Measurements from ENCODE around the gene ZNF830.

Gene ZNF830

DNA sequence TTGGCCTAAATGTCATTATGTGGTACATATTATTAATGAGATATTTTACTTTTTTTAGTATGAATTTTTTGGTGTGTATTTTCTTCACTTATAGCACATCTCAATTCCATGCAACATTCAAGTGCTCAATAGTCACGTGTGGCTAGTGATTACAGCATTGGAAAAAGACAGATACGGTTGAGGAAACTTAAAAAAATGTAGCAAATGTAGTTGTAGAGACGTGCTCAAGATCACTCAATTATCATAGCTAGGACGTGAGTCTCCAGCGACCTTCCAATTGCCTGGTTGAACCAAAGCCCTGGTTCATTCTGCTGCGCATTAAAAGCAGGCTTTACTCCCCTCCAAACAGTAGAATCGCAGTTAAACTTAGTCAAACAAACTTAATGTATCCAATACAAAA lies 17.8 kb downstream of the ZNF830 start:
- Histone ChIP-seq H3K36me3 (ENCODE audit: control insufficient read depth, low read depth, low read length) (peaks cover 13% of the 10 kb centered on the region), H3K27me3 (ENCODE audit: control insufficient read depth, insufficient read depth, low read length) (no peaks in the 10 kb centered on the region), H3K4me1 (ENCODE audit: control insufficient read depth, low read depth, low read length) (peaks cover 14% of the 10 kb centered on the region), H3K9ac (ENCODE audit: low read length) (no peak overlapping the region), H3K27ac (ENCODE audit: low read length) (no peak overlapping the region), H3K4me3 (ENCODE audit: low read length) (peak overlapping the region; percentile 96), H3K9me3 (ENCODE audit: control insufficient read depth, low read depth, low read length) (no peaks in the 10 kb centered on the region)

DNA sequence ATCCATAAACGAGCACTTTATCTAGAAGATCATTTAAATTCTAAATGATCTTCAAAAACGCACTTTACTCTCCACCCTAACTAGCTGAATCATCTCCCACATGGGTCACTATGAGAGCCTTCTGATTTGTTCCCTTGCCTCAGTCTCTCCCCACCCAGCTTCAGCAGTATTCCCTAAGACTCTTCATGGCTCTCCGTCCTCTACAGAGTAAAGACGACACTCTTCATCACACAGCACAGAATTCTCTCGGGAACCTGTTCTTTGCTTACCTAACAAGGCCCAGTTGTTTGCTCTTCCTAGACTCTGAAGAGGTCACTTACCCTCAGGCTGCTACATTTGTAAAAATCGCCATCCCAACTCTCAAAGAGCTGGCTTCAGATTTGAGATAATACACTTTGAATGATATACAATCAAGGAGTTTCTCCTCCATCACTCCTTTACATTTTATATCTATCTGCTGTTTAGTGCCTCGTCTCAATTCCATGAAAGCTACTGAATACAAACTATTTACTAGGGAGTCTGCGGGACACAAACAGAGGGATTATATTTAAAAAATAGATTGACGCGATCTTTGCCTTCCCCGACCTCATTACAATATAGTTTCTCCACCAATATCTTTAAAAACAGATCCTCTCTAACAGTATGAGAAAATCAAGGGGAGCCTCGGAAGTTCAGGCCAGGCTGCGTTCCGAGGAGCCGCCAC lies 18.5 kb downstream of the ZNF830 start:
- Histone ChIP-seq H3K36me3 (ENCODE audit: control insufficient read depth, low read depth, low read length) (peaks cover 17% of the 10 kb centered on the region), H3K9ac (ENCODE audit: low read length) (peak overlapping the region; percentile 98), H3K27ac (ENCODE audit: low read length) (peak overlapping the region; percentile 28), H3K4me1 (ENCODE audit: control insufficient read depth, low read depth, low read length) (peaks cover 14% of the 10 kb centered on the region), H3K27me3 (ENCODE audit: control insufficient read depth, insufficient read depth, low read length) (no peaks in the 10 kb centered on the region), H3K9me3 (ENCODE audit: control insufficient read depth, low read depth, low read length) (no peaks in the 10 kb centered on the region), H3K4me3 (ENCODE audit: low read length) (peak overlapping the region; percentile 96)

DNA sequence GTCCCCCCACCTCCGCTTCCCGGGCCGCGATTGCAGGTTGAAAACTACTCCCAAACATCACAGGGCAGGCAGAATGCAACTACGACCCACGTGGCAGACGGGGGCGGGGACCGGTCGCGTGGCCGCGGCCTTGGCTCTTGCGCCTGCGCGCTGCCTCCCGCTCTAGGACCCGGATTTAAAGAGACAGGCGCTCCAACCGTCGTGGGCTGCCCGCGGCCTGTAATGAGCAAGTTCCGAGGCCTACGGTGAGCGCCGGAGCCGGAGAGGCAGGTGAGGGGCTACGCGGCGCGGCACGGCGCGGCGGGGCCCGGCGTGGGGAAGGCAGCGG lies 19.0 kb downstream of the ZNF830 start, which contains the start of gene LIG3:
LIG3 (plus strand) TSS at position 160 of the 328 bp plus-strand sequence. CDS start 2,494 bp downstream, outside the sequence.
- no peaks in the 10 kb centered on the region for H3K9me3 ChIP-seq (ENCODE audit: control insufficient read depth, low read depth, low read length)
- peak within 1 kb of the TSS; percentile 88 for H3K27ac ChIP-seq (ENCODE audit: low read length)
- H3K9ac ChIP-seq (ENCODE audit: low read length) = peak within 1 kb of the TSS; percentile 98
- peaks cover 18% of the 10 kb centered on the region for H3K36me3 ChIP-seq (ENCODE audit: control insufficient read depth, low read depth, low read length)
- H3K4me1 ChIP-seq (ENCODE audit: control insufficient read depth, low read depth, low read length) = peaks cover 14% of the 10 kb centered on the region
- H3K27me3 ChIP-seq (ENCODE audit: control insufficient read depth, insufficient read depth, low read length) = no peaks in the 10 kb centered on the region
- peak within 1 kb of the TSS; percentile 96 for H3K4me3 ChIP-seq (ENCODE audit: low read length)

DNA sequence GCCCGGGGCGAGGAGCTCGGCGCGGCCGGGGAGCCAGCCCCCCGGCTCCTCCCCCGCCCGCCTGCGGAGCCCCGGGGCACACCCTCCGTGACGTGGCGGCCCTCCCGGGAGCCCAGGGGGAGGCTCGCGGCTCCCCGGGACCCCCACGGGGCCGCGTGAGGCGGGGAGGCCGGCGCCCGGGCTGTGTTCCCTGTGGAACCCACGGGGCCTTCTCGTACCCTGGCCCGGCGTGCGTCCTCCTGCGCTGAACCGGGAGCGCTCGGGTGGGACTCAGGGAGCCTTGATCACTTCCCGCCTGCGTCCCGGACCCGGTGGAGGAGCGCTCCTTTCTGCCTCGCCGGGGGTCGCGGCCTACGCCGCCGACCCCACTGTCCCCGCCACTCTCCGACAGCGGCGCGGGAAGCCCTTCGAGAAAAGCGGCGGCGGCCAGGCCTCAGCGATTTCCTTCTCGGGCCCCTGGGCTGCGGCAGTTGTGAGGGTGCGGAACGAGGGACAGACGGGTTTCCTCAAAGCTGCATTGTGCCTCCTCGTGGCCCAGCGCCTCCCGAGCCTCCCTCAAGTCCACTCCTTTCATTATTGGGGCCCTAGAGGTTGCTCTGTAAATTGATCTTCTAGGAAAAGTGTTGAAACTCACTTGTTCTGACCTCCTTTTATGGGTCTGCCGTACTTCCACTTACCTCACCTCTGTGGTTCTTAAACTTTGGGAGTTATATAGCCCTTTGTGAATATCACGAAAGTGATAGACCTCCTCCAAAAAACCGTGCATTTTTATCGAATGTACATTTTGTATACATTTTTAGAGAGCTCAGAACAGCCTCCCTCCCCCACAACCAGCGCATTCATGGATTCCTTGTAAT lies 19.6 kb downstream of the ZNF830 start:
- Histone ChIP-seq H3K27ac (ENCODE audit: low read length) (peak overlapping the region; percentile 88), H3K36me3 (ENCODE audit: control insufficient read depth, low read depth, low read length) (peaks cover 24% of the 10 kb centered on the region), H3K4me1 (ENCODE audit: control insufficient read depth, low read depth, low read length) (peaks cover 14% of the 10 kb centered on the region), H3K9ac (ENCODE audit: low read length) (peak overlapping the region; percentile 98), H3K9me3 (ENCODE audit: control insufficient read depth, low read depth, low read length) (no peaks in the 10 kb centered on the region), H3K27me3 (ENCODE audit: control insufficient read depth, insufficient read depth, low read length) (no peaks in the 10 kb centered on the region), H3K4me3 (ENCODE audit: low read length) (peak overlapping the region; percentile 96)

DNA sequence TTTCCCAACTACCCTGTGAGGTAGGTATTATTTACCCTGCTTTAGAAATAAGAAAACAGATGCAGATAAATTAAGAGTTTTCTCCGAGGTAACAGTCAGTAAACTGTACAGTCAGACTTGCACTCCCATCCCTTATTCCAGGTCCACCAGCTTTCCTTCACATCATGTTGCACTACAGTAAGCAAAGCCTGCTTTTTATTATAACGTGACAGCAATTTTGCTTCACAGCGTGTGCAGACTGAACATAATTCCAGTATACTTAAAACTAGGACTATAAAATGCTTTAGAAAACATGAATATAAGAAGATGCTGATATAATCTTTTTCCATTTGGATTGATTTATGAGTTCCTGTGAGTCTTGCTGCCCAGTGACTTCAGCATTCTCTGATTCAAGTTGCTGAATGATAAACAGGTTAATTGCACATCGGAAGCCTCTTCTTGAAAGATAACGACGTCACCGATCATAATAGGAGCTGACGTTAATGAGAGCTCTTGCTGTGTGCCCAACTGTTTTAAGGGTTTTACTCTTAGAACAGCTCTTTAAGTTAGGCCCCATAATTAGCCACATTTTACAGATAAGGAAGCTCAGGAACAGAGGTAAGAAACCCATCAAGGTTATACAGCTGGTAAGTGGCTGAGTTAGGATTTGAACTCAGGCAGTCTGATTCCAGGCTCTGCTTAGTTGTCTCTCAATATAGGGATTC lies 20.4 kb downstream of the ZNF830 start:
- Histone ChIP-seq H3K9me3 (ENCODE audit: control insufficient read depth, low read depth, low read length) (no peaks in the 10 kb centered on the region), H3K27ac (ENCODE audit: low read length) (peak overlapping the region; percentile 88), H3K27me3 (ENCODE audit: control insufficient read depth, insufficient read depth, low read length) (no peaks in the 10 kb centered on the region), H3K9ac (ENCODE audit: low read length) (peak overlapping the region; percentile 98), H3K36me3 (ENCODE audit: control insufficient read depth, low read depth, low read length) (peaks cover 32% of the 10 kb centered on the region), H3K4me3 (ENCODE audit: low read length) (peak overlapping the region; percentile 96), H3K4me1 (ENCODE audit: control insufficient read depth, low read depth, low read length) (peaks cover 14% of the 10 kb centered on the region)

DNA sequence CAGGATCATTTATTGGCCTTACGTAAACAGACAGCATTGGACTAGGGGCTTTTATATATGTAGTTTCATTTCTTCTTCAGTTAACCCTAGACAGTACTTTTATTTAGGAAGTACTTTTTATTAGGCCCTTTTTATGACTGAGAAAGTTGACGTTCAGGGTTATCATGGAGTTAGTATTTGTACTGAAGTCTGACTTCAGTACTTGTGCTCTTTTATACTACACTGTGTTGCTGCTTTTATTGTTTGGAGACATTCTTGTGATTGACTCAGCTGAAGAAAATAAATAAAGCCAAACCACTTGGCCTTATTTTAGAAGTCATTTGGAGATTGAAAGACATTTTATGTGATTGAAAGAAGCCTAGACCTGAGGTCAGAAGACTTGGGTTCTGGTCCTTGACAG lies 25.9 kb downstream of the ZNF830 start:
- H3K36me3 ChIP-seq (ENCODE audit: control insufficient read depth, low read depth, low read length) = peaks cover 77% of the 10 kb centered on the region
- no peaks in the 10 kb centered on the region for H3K4me1 ChIP-seq (ENCODE audit: control insufficient read depth, low read depth, low read length)
- no peaks in the 10 kb centered on the region for H3K27me3 ChIP-seq (ENCODE audit: control insufficient read depth, insufficient read depth, low read length)
- no peak overlapping the region for H3K4me3 ChIP-seq (ENCODE audit: low read length)
- no peak overlapping the region for H3K9ac ChIP-seq (ENCODE audit: low read length)
- no peak overlapping the region for H3K27ac ChIP-seq (ENCODE audit: low read length)
- no peaks in the 10 kb centered on the region for H3K9me3 ChIP-seq (ENCODE audit: control insufficient read depth, low read depth, low read length)

DNA sequence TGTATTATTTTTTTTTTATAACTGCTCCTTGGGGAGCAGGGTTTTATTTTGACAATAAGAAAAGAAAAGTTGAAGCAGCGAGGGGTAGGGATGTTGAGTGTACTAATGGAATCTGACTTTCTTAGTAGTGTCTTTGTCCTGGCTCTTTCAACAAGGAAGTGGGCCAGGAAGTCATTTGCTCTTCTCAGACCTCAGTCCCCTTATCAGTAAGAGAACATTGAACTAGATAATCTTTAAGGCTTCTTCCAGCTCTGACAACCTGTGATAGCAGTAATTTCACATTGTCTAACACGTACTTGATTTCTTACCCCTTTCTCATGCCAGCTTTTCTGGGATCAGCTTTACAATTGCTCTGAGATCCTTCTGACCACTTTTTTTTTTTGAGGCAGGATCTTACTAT lies 27.3 kb downstream of the ZNF830 start:
- H3K36me3 ChIP-seq (ENCODE audit: control insufficient read depth, low read depth, low read length) = peaks cover 84% of the 10 kb centered on the region
- no peaks in the 10 kb centered on the region for H3K4me1 ChIP-seq (ENCODE audit: control insufficient read depth, low read depth, low read length)
- H3K27me3 ChIP-seq (ENCODE audit: control insufficient read depth, insufficient read depth, low read length) = no peaks in the 10 kb centered on the region
- H3K4me3 ChIP-seq (ENCODE audit: low read length) = no peak overlapping the region
- H3K27ac ChIP-seq (ENCODE audit: low read length) = no peak overlapping the region
- no peaks in the 10 kb centered on the region for H3K9me3 ChIP-seq (ENCODE audit: control insufficient read depth, low read depth, low read length)
- no peak overlapping the region for H3K9ac ChIP-seq (ENCODE audit: low read length)

DNA sequence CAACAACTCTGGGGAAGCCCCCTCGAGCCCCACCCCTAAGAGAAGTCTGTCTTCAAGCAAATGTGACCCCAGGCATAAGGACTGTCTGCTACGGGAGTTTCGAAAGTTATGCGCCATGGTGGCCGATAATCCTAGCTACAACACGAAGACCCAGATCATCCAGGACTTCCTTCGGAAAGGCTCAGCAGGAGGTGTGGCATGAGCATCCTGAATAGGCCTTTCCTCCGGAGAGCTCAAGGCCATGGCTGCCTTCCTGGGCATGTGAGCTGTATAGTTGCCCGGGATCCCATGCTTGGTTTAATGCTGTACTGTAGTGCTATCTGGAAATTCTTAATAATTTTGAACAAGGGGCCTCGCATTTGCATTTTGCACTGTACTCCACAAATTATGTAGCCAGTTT lies 28.1 kb downstream of the ZNF830 start:
- no peaks in the 10 kb centered on the region for H3K4me1 ChIP-seq (ENCODE audit: control insufficient read depth, low read depth, low read length)
- no peaks in the 10 kb centered on the region for H3K27me3 ChIP-seq (ENCODE audit: control insufficient read depth, insufficient read depth, low read length)
- H3K9me3 ChIP-seq (ENCODE audit: control insufficient read depth, low read depth, low read length) = no peaks in the 10 kb centered on the region
- no peak overlapping the region for H3K4me3 ChIP-seq (ENCODE audit: low read length)
- peaks cover 84% of the 10 kb centered on the region for H3K36me3 ChIP-seq (ENCODE audit: control insufficient read depth, low read depth, low read length)
- no peak overlapping the region for H3K9ac ChIP-seq (ENCODE audit: low read length)
- H3K27ac ChIP-seq (ENCODE audit: low read length) = no peak overlapping the region

DNA sequence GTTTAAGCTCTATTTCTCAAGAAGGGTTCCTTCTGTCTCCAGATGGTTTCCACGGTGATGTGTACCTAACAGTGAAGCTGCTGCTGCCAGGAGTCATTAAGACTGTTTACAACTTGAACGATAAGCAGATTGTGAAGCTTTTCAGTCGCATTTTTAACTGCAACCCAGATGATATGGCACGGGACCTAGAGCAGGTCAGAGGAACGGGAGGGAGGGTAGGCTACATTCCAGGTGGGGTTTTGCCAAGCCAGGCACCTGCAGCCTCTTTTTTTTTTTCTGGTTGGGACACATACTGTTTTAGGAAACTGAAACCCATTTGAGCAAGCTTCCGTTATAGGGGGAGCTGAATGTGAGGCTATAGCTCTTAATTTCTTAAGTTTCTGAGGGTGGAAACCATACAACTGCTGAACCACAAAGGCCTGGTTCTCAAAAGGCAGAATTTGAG lies 29.6 kb downstream of the ZNF830 start:
- no peak overlapping the region for H3K4me3 ChIP-seq (ENCODE audit: low read length)
- H3K9me3 ChIP-seq (ENCODE audit: control insufficient read depth, low read depth, low read length) = no peaks in the 10 kb centered on the region
- no peaks in the 10 kb centered on the region for H3K4me1 ChIP-seq (ENCODE audit: control insufficient read depth, low read depth, low read length)
- no peak overlapping the region for H3K9ac ChIP-seq (ENCODE audit: low read length)
- no peaks in the 10 kb centered on the region for H3K27me3 ChIP-seq (ENCODE audit: control insufficient read depth, insufficient read depth, low read length)
- H3K36me3 ChIP-seq (ENCODE audit: control insufficient read depth, low read depth, low read length) = peaks cover 90% of the 10 kb centered on the region
- no peak overlapping the region for H3K27ac ChIP-seq (ENCODE audit: low read length)

DNA sequence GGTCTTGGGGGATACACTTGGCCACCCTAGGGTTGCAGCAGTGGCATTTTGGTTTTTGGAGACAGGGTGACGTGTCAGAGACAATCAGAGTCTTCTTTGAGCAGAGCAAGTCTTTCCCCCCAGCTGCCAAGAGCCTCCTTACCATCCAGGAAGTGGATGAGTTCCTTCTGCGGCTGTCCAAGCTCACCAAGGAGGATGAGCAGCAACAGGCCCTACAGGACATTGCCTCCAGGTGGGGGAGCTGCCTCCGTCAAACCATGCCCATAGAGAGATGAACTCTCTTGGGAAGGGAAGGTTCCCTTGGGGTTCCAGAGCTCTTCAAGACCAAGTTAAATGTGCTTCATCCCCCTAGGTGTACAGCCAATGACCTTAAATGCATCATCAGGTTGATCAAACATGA lies 30.3 kb downstream of the ZNF830 start:
- Histone ChIP-seq H3K27ac (ENCODE audit: low read length) (no peak overlapping the region), H3K27me3 (ENCODE audit: control insufficient read depth, insufficient read depth, low read length) (no peaks in the 10 kb centered on the region), H3K36me3 (ENCODE audit: control insufficient read depth, low read depth, low read length) (peaks cover 90% of the 10 kb centered on the region), H3K4me1 (ENCODE audit: control insufficient read depth, low read depth, low read length) (no peaks in the 10 kb centered on the region), H3K9ac (ENCODE audit: low read length) (no peak overlapping the region), H3K9me3 (ENCODE audit: control insufficient read depth, low read depth, low read length) (no peaks in the 10 kb centered on the region), H3K4me3 (ENCODE audit: low read length) (no peak overlapping the region)

DNA sequence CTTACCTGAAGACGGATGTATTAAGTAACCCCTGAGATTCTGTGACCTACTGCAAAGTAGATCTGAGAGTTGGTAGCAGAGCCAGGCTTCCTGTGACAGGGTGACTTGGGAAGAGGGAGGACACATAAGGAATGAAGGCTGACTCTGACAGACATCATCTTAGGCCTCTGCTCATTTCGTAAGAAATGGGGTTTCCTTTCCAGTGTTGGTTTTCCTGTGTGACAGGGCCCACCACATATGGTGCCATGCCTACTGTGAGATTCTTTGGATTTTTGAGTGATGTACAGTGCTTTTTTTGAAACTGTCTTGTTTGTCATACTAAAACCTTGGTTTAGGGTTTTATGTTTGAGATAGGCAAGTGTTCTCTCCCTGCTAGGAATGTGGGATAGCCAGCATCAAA lies 31.7 kb downstream of the ZNF830 start:
- H3K4me1 ChIP-seq (ENCODE audit: control insufficient read depth, low read depth, low read length) = no peaks in the 10 kb centered on the region
- peaks cover 95% of the 10 kb centered on the region for H3K36me3 ChIP-seq (ENCODE audit: control insufficient read depth, low read depth, low read length)
- no peak overlapping the region for H3K27ac ChIP-seq (ENCODE audit: low read length)
- no peaks in the 10 kb centered on the region for H3K9me3 ChIP-seq (ENCODE audit: control insufficient read depth, low read depth, low read length)
- no peak overlapping the region for H3K9ac ChIP-seq (ENCODE audit: low read length)
- H3K4me3 ChIP-seq (ENCODE audit: low read length) = no peak overlapping the region
- H3K27me3 ChIP-seq (ENCODE audit: control insufficient read depth, insufficient read depth, low read length) = no peaks in the 10 kb centered on the region
